Measurements from ENCODE around the gene FBXL13.
"Not testable (repeated sequence)": the region's sequence is repeated elsewhere in the genome, so short reads cannot be mapped to it uniquely, and the experiment has no call there.

Gene FBXL13

GRCh38 chr7:103116991-103117390 lies 42.4 kb upstream of the FBXL13 start:
- no peak overlapping the region for H3K4me3 ChIP-seq (ENCODE audit: low read depth, low read length)
- no peak for DNase-seq (ENCODE audit: low read depth)
- TF ChIP-seq CTCF (IDR thresholded peaks at IDR 0.05; ENCODE audit: control insufficient read depth, extremely low read depth, insufficient read depth): no peak

GRCh38 chr7:103116511-103116910 lies 41.9 kb upstream of the FBXL13 start:
- H3K4me3 ChIP-seq (ENCODE audit: low read depth, low read length): no peak overlapping the region
- DNase-seq (ENCODE audit: low read depth): no peak
- no peak for TF ChIP-seq CTCF (IDR thresholded peaks at IDR 0.05; ENCODE audit: control insufficient read depth, extremely low read depth, insufficient read depth)

- no peak for TF ChIP-seq CTCF (IDR thresholded peaks at IDR 0.05; ENCODE audit: control insufficient read depth, extremely low read depth, insufficient read depth)
- no peak for DNase-seq (ENCODE audit: low read depth)
- H3K4me3 ChIP-seq (ENCODE audit: low read depth, low read length): no peak overlapping the region
These were observed 41.2 kb upstream of the FBXL13 start for GRCh38 chr7:103115771-103116170.

- TF ChIP-seq CTCF (IDR thresholded peaks at IDR 0.05; ENCODE audit: control insufficient read depth, extremely low read depth, insufficient read depth): no peak
- H3K4me3 ChIP-seq (ENCODE audit: low read depth, low read length): no peak overlapping the region
- no peak for DNase-seq (ENCODE audit: low read depth)
These were observed 40.0 kb upstream of the FBXL13 start for GRCh38 chr7:103114576-103115008.

GRCh38 chr7:103113164-103113563 lies 38.6 kb upstream of the FBXL13 start:
- DNase-seq (ENCODE audit: low read depth): no peak
- no peak overlapping the region for H3K4me3 ChIP-seq (ENCODE audit: low read depth, low read length)
- TF ChIP-seq CTCF (IDR thresholded peaks at IDR 0.05; ENCODE audit: control insufficient read depth, extremely low read depth, insufficient read depth): no peak

- H3K4me3 ChIP-seq (ENCODE audit: low read depth, low read length); DNase-seq (ENCODE audit: low read depth): not testable (repeated sequence)
These were observed 32.1 kb upstream of the FBXL13 start for GRCh38 chr7:103106703-103107070.

GRCh38 chr7:103106005-103106702 lies 31.6 kb upstream of the FBXL13 start:
- H3K4me3 ChIP-seq (ENCODE audit: low read depth, low read length): no peak overlapping the region
- TF ChIP-seq CTCF (IDR thresholded peaks at IDR 0.05; ENCODE audit: control insufficient read depth, extremely low read depth, insufficient read depth): no peak
- DNase-seq (ENCODE audit: low read depth): no peak
